Ishikawa (cell line): ENCODE results near the gene SPRTN.

ENCODE experiments used
- CEBPB ChIP-seq: IDR thresholded peaks from 2 replicates; pipeline ENCODE4 v1.6.1; 2012
- CREB1 ChIP-seq: IDR thresholded peaks from 2 replicates; pipeline ENCODE4 v1.6.1; 2012; ENCODE audit warnings: low read depth
- EGR1 ChIP-seq: IDR thresholded peaks from 2 replicates; pipeline ENCODE4 v1.6.1; 2012
- EP300 ChIP-seq: IDR thresholded peaks from 2 replicates; pipeline ENCODE4 v1.6.1; 2012; ENCODE audit warnings: borderline replicate concordance
- FOXM1 ChIP-seq: IDR thresholded peaks from 2 replicates; pipeline ENCODE4 v1.6.1; 2012; ENCODE audit warnings: low read depth, borderline replicate concordance
- NFIC ChIP-seq: IDR thresholded peaks from 2 replicates; pipeline ENCODE4 v1.6.1; 2012
- RAD21 ChIP-seq: IDR thresholded peaks from 2 replicates; pipeline ENCODE4 v1.6.1; 2012; ENCODE audit warnings: low read depth
- TAF1 ChIP-seq: IDR thresholded peaks from 2 replicates; pipeline ENCODE4 v1.6.1; 2012; ENCODE audit warnings: low read depth, mild to moderate bottlenecking
- TCF12 ChIP-seq: IDR thresholded peaks from 2 replicates; pipeline ENCODE4 v1.6.1; 2012; ENCODE audit warnings: low read depth
- TEAD4 ChIP-seq: IDR thresholded peaks from 2 replicates; pipeline ENCODE4 v1.6.1; 2012
- USF1 ChIP-seq: IDR thresholded peaks from 2 replicates; pipeline ENCODE4 v1.6.1; 2012
- YY1 ChIP-seq: IDR thresholded peaks from 2 replicates; pipeline ENCODE4 v1.6.1; 2012; ENCODE audit warnings: low read depth
- ZBTB7A ChIP-seq: IDR thresholded peaks from 2 replicates; pipeline ENCODE4 v1.6.1; 2012; ENCODE audit warnings: low read depth
- TF ChIP-seq, protein P1 (sequence below): IDR thresholded peaks from 2 replicates; pipeline ENCODE4 v1.6.1; 2012; ENCODE audit warnings: low read depth, mild to moderate bottlenecking

SPRTN gene

GRCh38 chr1:231327617-231328016 is 10.5 kb upstream of the SPRTN start:
- TF ChIP-seq YY1 (no peak), NFIC (no peak), FOXM1 (no peak), CREB1 (no peak), EP300 (no peak), TCF12 (no peak), CEBPB (no peak), ZBTB7A (no peak), USF1 (no peak)
- TF ChIP-seq, protein P1, sequence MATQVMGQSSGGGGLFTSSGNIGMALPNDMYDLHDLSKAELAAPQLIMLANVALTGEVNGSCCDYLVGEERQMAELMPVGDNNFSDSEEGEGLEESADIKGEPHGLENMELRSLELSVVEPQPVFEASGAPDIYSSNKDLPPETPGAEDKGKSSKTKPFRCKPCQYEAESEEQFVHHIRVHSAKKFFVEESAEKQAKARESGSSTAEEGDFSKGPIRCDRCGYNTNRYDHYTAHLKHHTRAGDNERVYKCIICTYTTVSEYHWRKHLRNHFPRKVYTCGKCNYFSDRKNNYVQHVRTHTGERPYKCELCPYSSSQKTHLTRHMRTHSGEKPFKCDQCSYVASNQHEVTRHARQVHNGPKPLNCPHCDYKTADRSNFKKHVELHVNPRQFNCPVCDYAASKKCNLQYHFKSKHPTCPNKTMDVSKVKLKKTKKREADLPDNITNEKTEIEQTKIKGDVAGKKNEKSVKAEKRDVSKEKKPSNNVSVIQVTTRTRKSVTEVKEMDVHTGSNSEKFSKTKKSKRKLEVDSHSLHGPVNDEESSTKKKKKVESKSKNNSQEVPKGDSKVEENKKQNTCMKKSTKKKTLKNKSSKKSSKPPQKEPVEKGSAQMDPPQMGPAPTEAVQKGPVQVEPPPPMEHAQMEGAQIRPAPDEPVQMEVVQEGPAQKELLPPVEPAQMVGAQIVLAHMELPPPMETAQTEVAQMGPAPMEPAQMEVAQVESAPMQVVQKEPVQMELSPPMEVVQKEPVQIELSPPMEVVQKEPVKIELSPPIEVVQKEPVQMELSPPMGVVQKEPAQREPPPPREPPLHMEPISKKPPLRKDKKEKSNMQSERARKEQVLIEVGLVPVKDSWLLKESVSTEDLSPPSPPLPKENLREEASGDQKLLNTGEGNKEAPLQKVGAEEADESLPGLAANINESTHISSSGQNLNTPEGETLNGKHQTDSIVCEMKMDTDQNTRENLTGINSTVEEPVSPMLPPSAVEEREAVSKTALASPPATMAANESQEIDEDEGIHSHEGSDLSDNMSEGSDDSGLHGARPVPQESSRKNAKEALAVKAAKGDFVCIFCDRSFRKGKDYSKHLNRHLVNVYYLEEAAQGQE = no peak

DNA sequence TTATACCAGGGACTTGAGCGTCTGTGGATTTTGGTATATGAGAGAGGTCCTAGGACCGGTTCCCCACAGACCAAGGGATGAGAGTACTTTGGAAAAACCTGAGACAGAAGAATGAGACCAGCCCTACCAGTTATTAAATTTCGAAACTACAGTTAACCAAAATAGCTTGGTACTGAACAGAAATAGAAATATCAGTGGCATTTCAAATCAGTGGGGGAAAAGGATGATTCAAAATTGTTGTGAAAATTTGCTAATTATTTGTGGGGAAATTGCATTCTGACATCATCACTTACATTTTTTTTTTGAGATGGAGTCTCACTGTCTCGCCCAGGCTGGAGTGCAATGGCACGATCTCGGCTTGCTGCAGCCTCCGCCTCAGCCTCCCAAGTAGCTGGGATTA is 8.6 kb upstream of the SPRTN start:
- TF ChIP-seq CEBPB (no peak), TAF1 (no peak), EP300 (no peak), ZBTB7A (no peak), CREB1 (no peak), TCF12 (no peak), TEAD4 (no peak), NFIC (no peak), USF1 (no peak)
- TF ChIP-seq, protein P1 = no peak

GRCh38 chr1:231332761-231333160 is 5.3 kb upstream of the SPRTN start:
- TF ChIP-seq, protein P1 = no peak
- TF ChIP-seq EGR1 (no peak), CREB1 (no peak), TAF1 (no peak), USF1 (no peak), RAD21 (no peak)

- TF ChIP-seq RAD21 (no peak), TEAD4 (no peak), ZBTB7A (no peak), CREB1 (no peak), EGR1 (no peak), CEBPB (no peak), TAF1 (no peak), FOXM1 (no peak)
- TF ChIP-seq, protein P1 = no peak
These were observed 3.9 kb upstream of the SPRTN start for GRCh38 chr1:231334079-231334666.
